ENCODE data around the gene LSAMP. TPM values are rescaled to one million over a fixed set of nuclear protein-coding genes. Genes with fewer than 3 reads are reported as not detected.

The LSAMP gene
- total RNA-seq, 1 experiment from 2014 or later = 0.90 TPM

DNA sequence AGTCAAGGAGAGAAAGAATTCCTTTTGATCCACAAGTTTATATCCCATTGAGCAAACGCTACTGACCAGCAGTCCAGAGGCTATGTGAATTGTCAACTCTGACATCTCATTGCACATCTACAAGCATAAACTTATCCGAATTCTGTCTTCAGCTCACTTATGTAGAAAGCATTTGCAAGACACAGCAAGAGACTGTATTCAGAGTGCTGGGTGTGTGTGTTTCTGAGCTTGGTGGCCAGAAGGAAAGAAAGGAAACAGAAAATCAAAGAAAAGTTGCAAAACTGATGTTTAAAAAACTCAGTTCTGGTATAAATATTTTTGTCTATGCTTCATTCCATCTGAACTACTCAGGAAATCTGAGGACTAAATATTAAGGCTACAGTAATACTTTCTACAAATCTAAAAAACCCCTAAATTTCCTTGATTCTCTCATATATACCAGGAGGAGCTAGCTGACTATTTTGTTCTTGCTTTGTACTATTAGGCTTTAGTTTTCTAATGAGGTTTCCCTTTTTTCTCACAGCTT lies 45.5 kb downstream of the LSAMP start:
- Histone ChIP-seq H3K4me1 (ENCODE audit: insufficient read depth, low read length) (no peaks in the 10 kb centered on the region), H4K5ac (ENCODE audit: insufficient read length, low read depth, low read length) (no peak overlapping the region), H2AFZ (ENCODE audit: low read length) (no peak overlapping the region), H3K27me3 (ENCODE audit: insufficient read depth, low read length) (no peaks in the 10 kb centered on the region), H2BK12ac (ENCODE audit: insufficient read length, low read depth, low read length) (no peak overlapping the region), H3K9me3 (ENCODE audit: control insufficient read depth, low read depth, low read length) (no peaks in the 10 kb centered on the region), H2BK5ac (ENCODE audit: insufficient read length, low read length) (no peak overlapping the region), H3K23me2 (ENCODE audit: insufficient read length, low read depth, low read length, poor library complexity, severe bottlenecking) (no peaks in the 10 kb centered on the region), H3K79me1 (ENCODE audit: insufficient read depth, low read depth, low read length, poor library complexity, severe bottlenecking) (no peaks in the 10 kb centered on the region), H4K8ac (replicated peaks; ENCODE audit: insufficient read length, low read depth, low read length) (no peak overlapping the region), H3K79me2 (ENCODE audit: insufficient read depth, low read length) (no peaks in the 10 kb centered on the region), H3K4ac (ENCODE audit: low read depth, low read length) (no peak overlapping the region), H3K56ac (ENCODE audit: insufficient read length, low read depth, low read length) (no peak overlapping the region), H4K91ac (ENCODE audit: insufficient read length, low read depth, low read length) (no peak overlapping the region), H2BK20ac (ENCODE audit: low read depth, low read length, poor library complexity, severe bottlenecking) (no peak overlapping the region), H2BK15ac (ENCODE audit: low read depth, low read length) (no peak overlapping the region), H3K14ac (ENCODE audit: insufficient read depth, low read length) (no peak overlapping the region), H2BK120ac (ENCODE audit: low read depth, low read length, poor library complexity, severe bottlenecking) (no peak overlapping the region), H3T11ph (ENCODE audit: low read length) (no peak overlapping the region), H3K4me2 (ENCODE audit: insufficient read depth, insufficient read length, low read length) (no peak overlapping the region), H3K23ac (ENCODE audit: insufficient read length, low read depth, low read length) (no peak overlapping the region), H2AK5ac (ENCODE audit: insufficient read length, low read length) (no peak overlapping the region), H3K9ac (ENCODE audit: extremely low read depth, insufficient read length, low read length) (no peak overlapping the region), H3K27ac (ENCODE audit: insufficient read length, low read depth, low read length) (no peak overlapping the region), H4K20me1 (ENCODE audit: control insufficient read depth, insufficient read depth, insufficient read length) (no peaks in the 10 kb centered on the region), H3K18ac (ENCODE audit: insufficient read length, low read depth, low read length) (no peak overlapping the region)
- no peaks in the 10 kb centered on the region for H3K4me1 Mint-ChIP-seq
- no peaks in the 10 kb centered on the region for H3K36me3 Mint-ChIP-seq (ENCODE audit: insufficient read depth in 1 of 3, low read depth in 3 of 3)
- no peaks in the 10 kb centered on the region for H3K9me3 Mint-ChIP-seq
- no peak for DNase-seq
- no peaks in the 10 kb centered on the region; the same call in 1 of the 2 replicates for H3K27me3 Mint-ChIP-seq (ENCODE audit: low read depth)
- no CpG with 5 or more reads among the region's 2 CpGs for WGBS (ENCODE audit: extremely low coverage, insufficient read length, low lambda C conversion rate)
- H3K27ac Mint-ChIP-seq = no peak overlapping the region
- TF ChIP-seq, protein P1, sequence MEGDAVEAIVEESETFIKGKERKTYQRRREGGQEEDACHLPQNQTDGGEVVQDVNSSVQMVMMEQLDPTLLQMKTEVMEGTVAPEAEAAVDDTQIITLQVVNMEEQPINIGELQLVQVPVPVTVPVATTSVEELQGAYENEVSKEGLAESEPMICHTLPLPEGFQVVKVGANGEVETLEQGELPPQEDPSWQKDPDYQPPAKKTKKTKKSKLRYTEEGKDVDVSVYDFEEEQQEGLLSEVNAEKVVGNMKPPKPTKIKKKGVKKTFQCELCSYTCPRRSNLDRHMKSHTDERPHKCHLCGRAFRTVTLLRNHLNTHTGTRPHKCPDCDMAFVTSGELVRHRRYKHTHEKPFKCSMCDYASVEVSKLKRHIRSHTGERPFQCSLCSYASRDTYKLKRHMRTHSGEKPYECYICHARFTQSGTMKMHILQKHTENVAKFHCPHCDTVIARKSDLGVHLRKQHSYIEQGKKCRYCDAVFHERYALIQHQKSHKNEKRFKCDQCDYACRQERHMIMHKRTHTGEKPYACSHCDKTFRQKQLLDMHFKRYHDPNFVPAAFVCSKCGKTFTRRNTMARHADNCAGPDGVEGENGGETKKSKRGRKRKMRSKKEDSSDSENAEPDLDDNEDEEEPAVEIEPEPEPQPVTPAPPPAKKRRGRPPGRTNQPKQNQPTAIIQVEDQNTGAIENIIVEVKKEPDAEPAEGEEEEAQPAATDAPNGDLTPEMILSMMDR (conservative IDR thresholded peaks at IDR 0.05) = no peak
- no peak overlapping the region for H3K4me3 Mint-ChIP-seq
